Suprapubic skin (tissue), 4 donors: ENCODE results near the gene PPP1R13B.

Experiments used
- POLR2A ChIP-seq, 2 donors: fragments of 450-650 bp; IDR thresholded peaks; one replicate each; pipeline ENCODE4 v1.6.1; 2017; ENCODE audit warnings: antibody characterized with exemption in 2 of 2, mild to moderate bottlenecking in 2 of 2, moderate library complexity in 2 of 2
- POLR2AphosphoS5 ChIP-seq, 3 donors: sonication (generic); formaldehyde crosslinking; IDR thresholded peaks; one replicate each; pipeline ENCODE4 v1.6.1; 2017; ENCODE audit warnings: antibody characterized with exemption in 3 of 3
- TF ChIP-seq, protein P1 (sequence below), 2 donors: fragments of 200-600 bp in 1 of 2; fragments of 450-650 bp in 1 of 2; sonication (generic) in 1 of 2; IDR thresholded peaks; one replicate each; pipeline ENCODE4 v1.5.1; 2016 to 2019; ENCODE audit warnings: antibody characterized with exemption in 2 of 2, mild to moderate bottlenecking in 1 of 2, moderate library complexity in 1 of 2

DNA sequence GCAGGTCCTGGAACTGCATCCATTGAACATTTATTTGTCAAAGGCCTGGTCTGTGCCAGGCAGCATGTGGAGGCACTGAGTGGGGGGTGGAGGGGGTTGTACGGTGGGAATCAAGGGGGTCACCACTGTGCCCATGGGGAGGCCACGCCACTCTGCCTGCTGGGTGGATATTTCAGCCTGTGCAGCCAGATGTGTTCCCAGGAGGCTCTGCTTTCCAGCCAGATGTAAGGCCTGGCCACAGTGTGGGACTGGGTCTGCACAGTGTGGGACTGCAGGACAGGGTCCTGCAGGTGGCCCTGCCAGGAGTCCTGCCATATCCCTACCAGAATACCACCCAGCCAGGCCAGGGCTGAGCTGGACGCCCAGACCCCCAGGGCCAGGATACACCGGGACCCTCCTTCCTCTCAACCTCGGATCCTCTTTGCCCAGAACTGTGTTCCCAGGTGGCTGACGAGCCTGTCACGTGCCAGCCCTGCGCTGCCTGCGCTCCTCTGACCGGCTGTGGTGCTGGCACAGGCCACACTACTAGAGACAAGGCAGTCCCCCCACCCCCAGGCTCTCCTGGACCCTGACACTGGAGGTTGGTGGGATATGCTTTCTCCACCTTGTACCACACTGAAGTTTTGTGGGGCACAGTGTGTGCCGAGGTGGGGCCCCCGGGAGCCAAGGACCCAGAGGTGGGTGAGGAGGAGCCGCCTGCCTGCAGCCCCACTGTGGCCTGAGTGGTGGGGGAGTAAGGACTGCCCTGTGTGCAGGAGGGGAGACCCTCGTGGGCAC, 149.6 kb downstream of the PPP1R13B start:
- TF ChIP-seq, protein P1, sequence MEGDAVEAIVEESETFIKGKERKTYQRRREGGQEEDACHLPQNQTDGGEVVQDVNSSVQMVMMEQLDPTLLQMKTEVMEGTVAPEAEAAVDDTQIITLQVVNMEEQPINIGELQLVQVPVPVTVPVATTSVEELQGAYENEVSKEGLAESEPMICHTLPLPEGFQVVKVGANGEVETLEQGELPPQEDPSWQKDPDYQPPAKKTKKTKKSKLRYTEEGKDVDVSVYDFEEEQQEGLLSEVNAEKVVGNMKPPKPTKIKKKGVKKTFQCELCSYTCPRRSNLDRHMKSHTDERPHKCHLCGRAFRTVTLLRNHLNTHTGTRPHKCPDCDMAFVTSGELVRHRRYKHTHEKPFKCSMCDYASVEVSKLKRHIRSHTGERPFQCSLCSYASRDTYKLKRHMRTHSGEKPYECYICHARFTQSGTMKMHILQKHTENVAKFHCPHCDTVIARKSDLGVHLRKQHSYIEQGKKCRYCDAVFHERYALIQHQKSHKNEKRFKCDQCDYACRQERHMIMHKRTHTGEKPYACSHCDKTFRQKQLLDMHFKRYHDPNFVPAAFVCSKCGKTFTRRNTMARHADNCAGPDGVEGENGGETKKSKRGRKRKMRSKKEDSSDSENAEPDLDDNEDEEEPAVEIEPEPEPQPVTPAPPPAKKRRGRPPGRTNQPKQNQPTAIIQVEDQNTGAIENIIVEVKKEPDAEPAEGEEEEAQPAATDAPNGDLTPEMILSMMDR (IDR thresholded peaks at IDR 0.05): no peak
- TF ChIP-seq POLR2AphosphoS5 (IDR thresholded peaks at IDR 0.05) (no peak), POLR2A (IDR thresholded peaks at IDR 0.05) (no peak)
